HepG2 (cell line): Measurements from ENCODE around the gene CSPG5. TPM values are rescaled to one million over a fixed set of nuclear protein-coding genes. Genes with fewer than 3 reads are reported as not detected.
A peak's percentile ranks its signal among the peaks of the same experiment; 100 is the strongest.

ENCODE experiments used
- AGO1 ChIP-seq: fragments of 200-400 bp; formaldehyde crosslinking; IDR thresholded peaks from 2 replicates; pipeline ENCODE4 v1.6.1; 2017; ENCODE audit warnings: mild to moderate bottlenecking, low read depth, low read length, moderate library complexity; ENCODE audit not compliant: poor library complexity, severe bottlenecking
- MIXL1 ChIP-seq: IDR thresholded peaks from 2 replicates; pipeline ENCODE4 v1.6.1; 2016
- NONO ChIP-seq, 2 experiments: fragments of 450-650 bp in 1 of 2; sonication (generic) in 1 of 2; formaldehyde crosslinking in 1 of 2; IDR thresholded peaks in 1 of 2; conservative IDR thresholded peaks in 1 of 2; 2 replicates each; pipeline versions ENCODE4 v1.6.1 to v1.8.0; 2017 to 2022; ENCODE audit warnings: mild to moderate bottlenecking in 1 of 2, missing genetic modification reagents in 1 of 2, moderate library complexity in 1 of 2
- PITX1 ChIP-seq: sonication (generic); formaldehyde crosslinking; IDR thresholded peaks from 2 replicates; pipeline ENCODE4 v1.5.1; 2020; ENCODE audit warnings: mild to moderate bottlenecking, missing genetic modification reagents
- SALL1 ChIP-seq: sonication (generic); formaldehyde crosslinking; IDR thresholded peaks from 2 replicates; pipeline ENCODE4 v1.8.0; 2022; ENCODE audit warnings: mild to moderate bottlenecking, missing genetic modification reagents
- SOX6 ChIP-seq, 2 experiments: fragments of 450-650 bp in 1 of 2; sonication (generic) in 1 of 2; formaldehyde crosslinking in 1 of 2; IDR thresholded peaks; 2 replicates each; pipeline versions ENCODE4 v1.4.0 to v1.6.1; 2017 to 2020; ENCODE audit warnings: antibody characterized with exemption in 1 of 2, mild to moderate bottlenecking in 1 of 2, missing genetic modification reagents in 1 of 2
- TBX3 ChIP-seq: fragments of 450-650 bp; IDR thresholded peaks from 2 replicates; pipeline ENCODE4 v1.6.1; 2017; ENCODE audit warnings: antibody characterized with exemption, mild to moderate bottlenecking, inconsistent platforms, borderline replicate concordance
- XRCC5 ChIP-seq: fragments of 200-400 bp; formaldehyde crosslinking; optimal IDR thresholded peaks from 2 replicates; pipeline ENCODE3; 2017; ENCODE audit warnings: mild to moderate bottlenecking, low read length
- ZFP37 ChIP-seq: sonication (generic); formaldehyde crosslinking; IDR thresholded peaks from 2 replicates; pipeline ENCODE4 v1.4.0; 2020; ENCODE audit warnings: missing genetic modification reagents, borderline replicate concordance
- ZNF138 ChIP-seq: sonication (generic); formaldehyde crosslinking; IDR thresholded peaks from 2 replicates; pipeline ENCODE4 v1.5.0; 2020; ENCODE audit warnings: mild to moderate bottlenecking, low read depth, missing genetic modification reagents
- ZNF317 ChIP-seq: sonication (generic); formaldehyde crosslinking; IDR thresholded peaks from 2 replicates; pipeline ENCODE4 v1.5.0; 2020; ENCODE audit warnings: mild to moderate bottlenecking, missing genetic modification reagents
- ZNF670 ChIP-seq: sonication (generic); formaldehyde crosslinking; IDR thresholded peaks from 2 replicates; pipeline ENCODE4 v1.8.0; 2022; ENCODE audit warnings: mild to moderate bottlenecking, missing genetic modification reagents, borderline replicate concordance
- polyA plus RNA-seq, 8 experiments: library from polyadenylated mRNA; depleted of rRNA in 3 of 8; stranded (reverse) in 7 of 8; unstranded in 1 of 8; fragments of >200 nt; fragmentation: Illumina TruSeq in 4 of 8; extraction: Trizol in 4 of 8; gene quantifications; 2 replicates each; pipeline versions ENCODE4 v1.2.1 to v1.2.3, GENCODE V29; 2011 to 2016; ENCODE audit warnings: low read depth in 4 of 8, missing spikeins in 1 of 8, mixed read lengths in 1 of 8; ENCODE audit not compliant: insufficient read depth in 1 of 8
- total RNA-seq, 5 experiments: library from RNA; depleted of rRNA; stranded (reverse); fragments of >200 nt; fragmentation: Illumina TruSeq; extraction: Trizol; gene quantifications; 2 replicates each; pipeline ENCODE4 v1.2.3, GENCODE V29; 2016; ENCODE audit warnings: low read depth in 1 of 5
- TF ChIP-seq, protein P1 (sequence below): sonication (generic); formaldehyde crosslinking; IDR thresholded peaks from 2 replicates; pipeline ENCODE4 v1.8.1; 2022; ENCODE audit warnings: low read depth, mild to moderate bottlenecking, missing genetic modification reagents
- TF ChIP-seq, protein P2 (sequence below), 2 experiments: sonication (generic) in 1 of 2; formaldehyde crosslinking in 1 of 2; IDR thresholded peaks; 2 replicates each; pipeline versions ENCODE4 v1.6.1 to v1.9.0; 2014 to 2022; ENCODE audit warnings: antibody characterized with exemption in 1 of 2, borderline replicate concordance in 1 of 2, inconsistent platforms in 1 of 2, low read depth in 1 of 2, missing genetic modification reagents in 1 of 2
- TF ChIP-seq, protein P3 (sequence below): IDR thresholded peaks from 2 replicates; pipeline ENCODE4 v1.6.1; 2016
- TF ChIP-seq, protein P4 (sequence below): IDR thresholded peaks from 2 replicates; pipeline ENCODE4 v1.6.1; 2012; ENCODE audit warnings: inconsistent platforms

CSPG5 gene
- total and polyA plus RNA-seq, 2 of the 13 experiments (the other 11 are each of a cell fraction or from before 2014, with no cell fraction given) = 0.07 to 0.15 TPM

DNA sequence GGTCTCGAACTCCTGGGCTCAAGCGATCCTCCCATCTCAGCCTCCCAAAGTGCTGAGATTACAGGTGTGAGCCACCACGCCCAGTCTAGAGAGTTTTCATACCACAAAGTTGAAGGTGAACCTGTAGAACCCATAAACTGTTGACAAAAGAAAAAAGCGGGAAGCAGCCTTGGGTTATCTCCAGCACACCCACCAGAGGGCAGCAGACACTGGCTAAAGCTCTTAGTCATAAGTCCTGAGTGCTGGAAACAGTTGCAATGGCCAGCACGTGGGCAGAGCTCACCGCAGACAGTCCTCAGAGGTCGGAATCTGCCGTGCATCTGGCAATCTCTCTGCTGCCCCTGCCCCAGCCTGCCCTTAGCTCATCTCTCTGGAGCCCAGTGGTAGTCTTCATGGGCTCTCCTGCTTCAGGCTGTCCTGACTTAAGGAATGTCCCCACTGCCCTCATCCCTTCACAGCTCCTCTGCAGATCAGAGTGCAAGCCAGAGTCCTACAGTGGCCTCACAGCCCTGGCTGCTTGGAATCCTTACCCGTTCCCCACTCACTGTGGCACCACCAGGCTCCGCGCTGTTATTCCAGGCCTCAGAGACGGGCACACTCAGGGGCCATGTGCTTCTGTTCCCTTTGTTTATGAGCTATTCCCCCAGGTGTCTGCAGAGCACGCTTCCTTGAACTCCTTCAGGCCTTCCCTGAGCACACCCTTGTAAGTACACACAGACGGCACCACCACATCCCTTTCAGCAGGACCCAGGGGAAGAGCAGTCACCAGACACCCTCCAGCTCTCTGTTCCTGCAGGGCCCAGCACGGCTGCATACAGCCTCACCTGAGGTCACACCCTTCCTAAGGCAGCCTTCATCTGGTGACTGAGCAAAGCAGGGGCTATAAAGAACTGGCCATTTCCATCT, 56.3 kb downstream of the CSPG5 start (continued):
- TF ChIP-seq, protein P1, sequence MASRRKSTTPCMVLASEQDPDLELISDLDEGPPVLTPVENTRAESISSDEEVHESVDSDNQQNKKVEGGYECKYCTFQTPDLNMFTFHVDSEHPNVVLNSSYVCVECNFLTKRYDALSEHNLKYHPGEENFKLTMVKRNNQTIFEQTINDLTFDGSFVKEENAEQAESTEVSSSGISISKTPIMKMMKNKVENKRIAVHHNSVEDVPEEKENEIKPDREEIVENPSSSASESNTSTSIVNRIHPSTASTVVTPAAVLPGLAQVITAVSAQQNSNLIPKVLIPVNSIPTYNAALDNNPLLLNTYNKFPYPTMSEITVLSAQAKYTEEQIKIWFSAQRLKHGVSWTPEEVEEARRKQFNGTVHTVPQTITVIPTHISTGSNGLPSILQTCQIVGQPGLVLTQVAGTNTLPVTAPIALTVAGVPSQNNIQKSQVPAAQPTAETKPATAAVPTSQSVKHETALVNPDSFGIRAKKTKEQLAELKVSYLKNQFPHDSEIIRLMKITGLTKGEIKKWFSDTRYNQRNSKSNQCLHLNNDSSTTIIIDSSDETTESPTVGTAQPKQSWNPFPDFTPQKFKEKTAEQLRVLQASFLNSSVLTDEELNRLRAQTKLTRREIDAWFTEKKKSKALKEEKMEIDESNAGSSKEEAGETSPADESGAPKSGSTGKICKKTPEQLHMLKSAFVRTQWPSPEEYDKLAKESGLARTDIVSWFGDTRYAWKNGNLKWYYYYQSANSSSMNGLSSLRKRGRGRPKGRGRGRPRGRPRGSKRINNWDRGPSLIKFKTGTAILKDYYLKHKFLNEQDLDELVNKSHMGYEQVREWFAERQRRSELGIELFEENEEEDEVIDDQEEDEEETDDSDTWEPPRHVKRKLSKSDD (CRISPR knock-in tag) = 0 out of 2 replicates have a peak, but pooled peaks have one; percentile 43
- TF ChIP-seq ZFP37 (CRISPR knock-in tag) = no peak
- TF ChIP-seq, protein P2, sequence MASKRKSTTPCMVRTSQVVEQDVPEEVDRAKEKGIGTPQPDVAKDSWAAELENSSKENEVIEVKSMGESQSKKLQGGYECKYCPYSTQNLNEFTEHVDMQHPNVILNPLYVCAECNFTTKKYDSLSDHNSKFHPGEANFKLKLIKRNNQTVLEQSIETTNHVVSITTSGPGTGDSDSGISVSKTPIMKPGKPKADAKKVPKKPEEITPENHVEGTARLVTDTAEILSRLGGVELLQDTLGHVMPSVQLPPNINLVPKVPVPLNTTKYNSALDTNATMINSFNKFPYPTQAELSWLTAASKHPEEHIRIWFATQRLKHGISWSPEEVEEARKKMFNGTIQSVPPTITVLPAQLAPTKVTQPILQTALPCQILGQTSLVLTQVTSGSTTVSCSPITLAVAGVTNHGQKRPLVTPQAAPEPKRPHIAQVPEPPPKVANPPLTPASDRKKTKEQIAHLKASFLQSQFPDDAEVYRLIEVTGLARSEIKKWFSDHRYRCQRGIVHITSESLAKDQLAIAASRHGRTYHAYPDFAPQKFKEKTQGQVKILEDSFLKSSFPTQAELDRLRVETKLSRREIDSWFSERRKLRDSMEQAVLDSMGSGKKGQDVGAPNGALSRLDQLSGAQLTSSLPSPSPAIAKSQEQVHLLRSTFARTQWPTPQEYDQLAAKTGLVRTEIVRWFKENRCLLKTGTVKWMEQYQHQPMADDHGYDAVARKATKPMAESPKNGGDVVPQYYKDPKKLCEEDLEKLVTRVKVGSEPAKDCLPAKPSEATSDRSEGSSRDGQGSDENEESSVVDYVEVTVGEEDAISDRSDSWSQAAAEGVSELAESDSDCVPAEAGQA (IDR thresholded peaks at IDR 0.05; ENCODE audit: low read depth) = no peak
- TF ChIP-seq, protein P2 (CRISPR knock-in tag; IDR thresholded peaks at IDR 0.05; ENCODE audit: borderline replicate concordance) = no peak
- TF ChIP-seq, protein P3, sequence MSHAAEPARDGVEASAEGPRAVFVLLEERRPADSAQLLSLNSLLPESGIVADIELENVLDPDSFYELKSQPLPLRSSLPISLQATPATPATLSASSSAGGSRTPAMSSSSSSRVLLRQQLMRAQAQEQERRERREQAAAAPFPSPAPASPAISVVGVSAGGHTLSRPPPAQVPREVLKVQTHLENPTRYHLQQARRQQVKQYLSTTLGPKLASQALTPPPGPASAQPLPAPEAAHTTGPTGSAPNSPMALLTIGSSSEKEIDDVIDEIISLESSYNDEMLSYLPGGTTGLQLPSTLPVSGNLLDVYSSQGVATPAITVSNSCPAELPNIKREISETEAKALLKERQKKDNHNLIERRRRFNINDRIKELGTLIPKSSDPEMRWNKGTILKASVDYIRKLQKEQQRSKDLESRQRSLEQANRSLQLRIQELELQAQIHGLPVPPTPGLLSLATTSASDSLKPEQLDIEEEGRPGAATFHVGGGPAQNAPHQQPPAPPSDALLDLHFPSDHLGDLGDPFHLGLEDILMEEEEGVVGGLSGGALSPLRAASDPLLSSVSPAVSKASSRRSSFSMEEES (CRISPR knock-in tag) = peak; percentile 66
- TF ChIP-seq ZNF138 (CRISPR knock-in tag) = 0 out of 2 replicates have a peak, but pooled peaks have one; percentile 21
- TF ChIP-seq PITX1 (CRISPR knock-in tag) = peak; percentile 70; the same call in 1 of the 2 replicates
- TF ChIP-seq, protein P4, sequence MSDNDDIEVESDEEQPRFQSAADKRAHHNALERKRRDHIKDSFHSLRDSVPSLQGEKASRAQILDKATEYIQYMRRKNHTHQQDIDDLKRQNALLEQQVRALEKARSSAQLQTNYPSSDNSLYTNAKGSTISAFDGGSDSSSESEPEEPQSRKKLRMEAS = peak; percentile 98
- TF ChIP-seq NONO (IDR thresholded peaks at IDR 0.05) = no peak
- 0 out of 2 replicates have a peak, but pooled peaks have one; percentile 28 for TF ChIP-seq NONO (CRISPR knock-in tag; conservative IDR thresholded peaks at IDR 0.05)
- peak; percentile 48; the same call in 1 of the 2 replicates for TF ChIP-seq ZNF317 (CRISPR knock-in tag)
- no peak for TF ChIP-seq ZNF670 (CRISPR knock-in tag)
- TF ChIP-seq SALL1 (CRISPR knock-in tag) = peak; percentile 84
- peak; percentile 52 for TF ChIP-seq XRCC5
- TF ChIP-seq AGO1 = no peak
- TF ChIP-seq TBX3 = no peak
- peak; percentile 73; the same call in 1 of the 2 replicates for TF ChIP-seq MIXL1 (CRISPR knock-in tag)
- TF ChIP-seq SOX6 (IDR thresholded peaks at IDR 0.05) = no peak
- TF ChIP-seq SOX6 (CRISPR knock-in tag; IDR thresholded peaks at IDR 0.05) = peak; percentile 44; the same call in 1 of the 2 replicates
